22Rv1 (cell line): ENCODE data around the gene MYD88.

ENCODE experiments used
- ZFX ChIP-seq: fragments of 450-650 bp; IDR thresholded peaks from 2 replicates; pipeline ENCODE4 v1.6.1; 2017; ENCODE audit warnings: antibody characterized with exemption, borderline replicate concordance
- TF ChIP-seq, protein P1 (sequence below): fragments of 450-650 bp; IDR thresholded peaks from 2 replicates; pipeline ENCODE4 v1.5.1; 2017; ENCODE audit warnings: mild to moderate bottlenecking

DNA sequence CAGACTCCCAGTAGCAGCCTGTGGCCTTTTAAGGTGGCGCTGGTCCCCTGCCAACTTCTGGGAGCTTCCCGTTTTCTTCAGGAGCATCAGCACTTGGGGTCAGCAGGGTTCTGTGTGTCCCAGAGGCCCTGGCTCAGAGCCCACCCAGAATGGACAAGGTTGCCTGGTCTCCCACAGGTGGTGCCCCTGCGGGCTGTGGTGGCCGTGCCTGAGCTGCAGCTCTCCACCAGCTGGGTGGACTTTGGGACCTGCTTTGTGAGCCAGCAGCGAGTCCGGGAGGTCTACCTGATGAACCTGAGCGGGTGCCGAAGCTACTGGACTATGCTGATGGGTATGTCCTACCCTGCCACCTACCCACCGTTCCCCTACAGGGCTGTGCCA, 17.0 kb upstream of the MYD88 start:
- TF ChIP-seq, protein P1, sequence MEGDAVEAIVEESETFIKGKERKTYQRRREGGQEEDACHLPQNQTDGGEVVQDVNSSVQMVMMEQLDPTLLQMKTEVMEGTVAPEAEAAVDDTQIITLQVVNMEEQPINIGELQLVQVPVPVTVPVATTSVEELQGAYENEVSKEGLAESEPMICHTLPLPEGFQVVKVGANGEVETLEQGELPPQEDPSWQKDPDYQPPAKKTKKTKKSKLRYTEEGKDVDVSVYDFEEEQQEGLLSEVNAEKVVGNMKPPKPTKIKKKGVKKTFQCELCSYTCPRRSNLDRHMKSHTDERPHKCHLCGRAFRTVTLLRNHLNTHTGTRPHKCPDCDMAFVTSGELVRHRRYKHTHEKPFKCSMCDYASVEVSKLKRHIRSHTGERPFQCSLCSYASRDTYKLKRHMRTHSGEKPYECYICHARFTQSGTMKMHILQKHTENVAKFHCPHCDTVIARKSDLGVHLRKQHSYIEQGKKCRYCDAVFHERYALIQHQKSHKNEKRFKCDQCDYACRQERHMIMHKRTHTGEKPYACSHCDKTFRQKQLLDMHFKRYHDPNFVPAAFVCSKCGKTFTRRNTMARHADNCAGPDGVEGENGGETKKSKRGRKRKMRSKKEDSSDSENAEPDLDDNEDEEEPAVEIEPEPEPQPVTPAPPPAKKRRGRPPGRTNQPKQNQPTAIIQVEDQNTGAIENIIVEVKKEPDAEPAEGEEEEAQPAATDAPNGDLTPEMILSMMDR = no peak
- no peak for TF ChIP-seq ZFX
